ENCODE data around the gene NPLOC4. TPM values are rescaled to one million over a fixed set of nuclear protein-coding genes. Genes with fewer than 3 reads are reported as not detected.

The NPLOC4 gene
- total and polyA plus RNA-seq, 9 of the 15 experiments (the other 6 are each of a cell fraction or from before 2014, with no cell fraction given) = 1.5 to 116 (median 64.5) TPM

DNA sequence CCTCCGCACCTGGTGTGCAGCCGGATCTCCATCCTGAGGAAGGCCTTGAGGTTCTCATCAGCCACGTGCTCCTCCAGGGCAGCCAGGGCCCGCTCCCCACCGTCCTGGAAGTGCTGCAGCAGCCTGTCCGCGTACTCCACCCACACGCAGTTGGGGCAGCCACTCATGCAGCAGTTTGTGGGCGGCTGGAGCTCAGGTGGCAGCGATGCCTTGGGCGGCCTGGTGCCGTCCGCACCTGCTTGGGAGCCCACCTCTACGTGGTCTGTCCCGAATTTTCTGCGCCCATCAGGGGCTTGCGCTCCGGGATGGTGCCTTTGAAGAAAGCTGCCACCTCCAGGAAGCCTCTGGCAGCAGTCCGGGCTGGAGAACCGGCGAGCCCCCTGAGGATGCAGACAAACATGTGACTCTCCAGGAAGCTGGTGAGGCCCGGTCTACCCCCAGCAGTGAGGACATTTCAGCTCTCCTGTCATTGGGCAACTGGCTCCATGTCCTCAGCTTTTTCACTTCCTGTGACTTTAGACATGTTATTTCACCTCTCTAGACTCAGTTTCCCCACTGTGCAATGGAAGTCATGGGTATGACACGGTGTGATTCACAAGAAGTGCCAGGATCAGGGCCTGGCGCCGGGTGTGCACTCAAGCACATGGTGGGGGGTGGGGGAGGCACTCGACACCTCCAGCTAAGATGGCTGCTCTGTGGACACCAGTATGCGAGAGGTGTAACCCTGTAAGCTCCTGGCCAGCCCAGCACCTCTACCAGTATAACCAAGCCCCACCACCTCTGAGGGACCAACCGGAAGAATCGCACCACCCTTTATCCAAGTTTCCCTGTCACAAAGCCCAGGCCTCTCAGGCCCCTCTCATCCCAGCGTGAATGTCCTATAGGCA lies 28.5 kb upstream of the NPLOC4 start (continued):
- no peak for TF ChIP-seq REST (IDR thresholded peaks at IDR 0.05; ENCODE audit: borderline replicate concordance)
- TF ChIP-seq REST (CRISPR knock-in tag; IDR thresholded peaks at IDR 0.05; ENCODE audit: low read depth) = no peak
- TF ChIP-seq NONO (IDR thresholded peaks at IDR 0.05; ENCODE audit: low read depth in 2 of 2, low read length in 1 of 2) = no peak
- TF ChIP-seq ATF6 (CRISPR knock-in tag; IDR thresholded peaks at IDR 0.05) = no peak
- no peak for TF ChIP-seq ARID2 (IDR thresholded peaks at IDR 0.05)
- TF ChIP-seq, protein P1, sequence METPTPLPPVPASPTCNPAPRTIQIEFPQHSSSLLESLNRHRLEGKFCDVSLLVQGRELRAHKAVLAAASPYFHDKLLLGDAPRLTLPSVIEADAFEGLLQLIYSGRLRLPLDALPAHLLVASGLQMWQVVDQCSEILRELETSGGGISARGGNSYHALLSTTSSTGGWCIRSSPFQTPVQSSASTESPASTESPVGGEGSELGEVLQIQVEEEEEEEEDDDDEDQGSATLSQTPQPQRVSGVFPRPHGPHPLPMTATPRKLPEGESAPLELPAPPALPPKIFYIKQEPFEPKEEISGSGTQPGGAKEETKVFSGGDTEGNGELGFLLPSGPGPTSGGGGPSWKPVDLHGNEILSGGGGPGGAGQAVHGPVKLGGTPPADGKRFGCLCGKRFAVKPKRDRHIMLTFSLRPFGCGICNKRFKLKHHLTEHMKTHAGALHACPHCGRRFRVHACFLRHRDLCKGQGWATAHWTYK (CRISPR knock-in tag; IDR thresholded peaks at IDR 0.05) = peak; percentile 94
- TF ChIP-seq MLX (CRISPR knock-in tag; conservative IDR thresholded peaks at IDR 0.05) = no peak
- TF ChIP-seq SMAD4 (CRISPR knock-in tag; conservative IDR thresholded peaks at IDR 0.05) = peak; percentile 91
- no peak for TF ChIP-seq ZNF444 (CRISPR knock-in tag; IDR thresholded peaks at IDR 0.05)
- no peak for TF ChIP-seq SPI1 (IDR thresholded peaks at IDR 0.05; ENCODE audit: borderline replicate concordance, low read depth, low read length)
- TF ChIP-seq KAT7 (CRISPR knock-in tag; IDR thresholded peaks at IDR 0.05; ENCODE audit: borderline replicate concordance) = no peak; the same call in 1 of the 2 replicates
- TF ChIP-seq DACH1 (IDR thresholded peaks at IDR 0.05; ENCODE audit: partially characterized antibody) = no peak

Data from K562 (cell line).